ENCODE measurements around the gene SMAD1. TPM values are rescaled to one million over a fixed set of nuclear protein-coding genes. Genes with fewer than 3 reads are reported as not detected.

SMAD1 gene
- total and polyA plus RNA-seq, 5 donors: 2.8 to 12.0 (median 9.4) TPM

DNA sequence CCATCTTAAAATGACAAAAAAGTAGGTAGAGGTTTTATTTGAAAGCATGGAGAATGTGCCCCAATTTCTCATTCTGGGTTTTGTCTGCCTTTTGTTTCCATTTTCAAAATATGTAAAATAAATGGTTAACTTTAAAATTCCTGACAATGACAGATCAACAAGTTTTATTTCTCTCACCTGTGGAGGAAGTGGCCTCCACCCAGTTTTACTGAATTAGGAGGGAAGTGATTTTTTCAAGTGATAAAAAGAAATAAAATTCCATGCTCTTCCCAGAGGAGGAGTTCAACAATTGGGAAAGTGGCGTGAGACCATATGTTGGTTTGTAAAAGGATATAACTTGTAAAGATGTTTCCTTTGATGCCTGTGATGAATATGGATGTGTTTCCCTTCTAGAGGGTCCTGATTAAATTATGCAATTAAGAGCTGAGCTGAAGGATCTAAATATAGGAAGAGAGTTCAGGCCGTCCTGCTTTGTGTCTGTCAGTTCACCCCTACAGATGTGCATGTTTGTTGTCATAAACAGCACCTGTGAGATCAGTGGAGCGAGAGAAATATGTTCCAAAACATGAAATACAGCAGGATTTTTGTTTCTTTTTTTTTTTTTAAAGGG, 19.5 kb downstream of the SMAD1 start:
- H3K9me3 ChIP-seq (ENCODE audit: control insufficient read depth, low read length): no peaks in the 10 kb centered on the region
- WGBS: 58% methylated on average over 3 of the region's 3 CpGs
- no peak overlapping the region for H3K27ac ChIP-seq (ENCODE audit: low read length)
- DNase-seq (no peak), ATAC-seq (no peak)
- no peak overlapping the region for H3K4me3 ChIP-seq (ENCODE audit: low read length)
- no peaks in the 10 kb centered on the region for H3K27me3 ChIP-seq (ENCODE audit: control insufficient read depth, insufficient read depth)
- H3K4me1 ChIP-seq (ENCODE audit: control insufficient read depth, insufficient read depth, low read length): peaks cover 8% of the 10 kb centered on the region
- intact Hi-C loops (cut with DNase I): no loop called here

DNA sequence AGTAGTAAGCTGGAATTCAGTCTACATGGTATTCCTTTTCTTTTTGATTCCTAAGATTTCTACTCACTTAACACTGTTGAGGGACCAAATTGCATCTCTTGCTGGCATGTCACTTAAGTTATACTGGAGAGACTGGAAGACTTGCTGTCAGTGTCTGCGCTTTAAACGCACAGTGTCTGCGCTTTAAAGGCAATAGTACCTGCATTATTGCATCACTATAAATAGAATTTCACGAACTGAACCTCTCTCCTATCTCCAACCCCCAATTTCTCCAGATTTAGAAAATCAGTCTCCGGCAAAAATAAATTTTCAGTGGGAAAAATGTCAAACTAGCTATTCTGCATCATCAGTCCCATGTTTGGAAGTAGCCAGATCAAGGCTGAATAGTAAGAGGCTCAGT, 21.2 kb downstream of the SMAD1 start:
- no peak overlapping the region for H3K27ac ChIP-seq (ENCODE audit: low read length)

DNA sequence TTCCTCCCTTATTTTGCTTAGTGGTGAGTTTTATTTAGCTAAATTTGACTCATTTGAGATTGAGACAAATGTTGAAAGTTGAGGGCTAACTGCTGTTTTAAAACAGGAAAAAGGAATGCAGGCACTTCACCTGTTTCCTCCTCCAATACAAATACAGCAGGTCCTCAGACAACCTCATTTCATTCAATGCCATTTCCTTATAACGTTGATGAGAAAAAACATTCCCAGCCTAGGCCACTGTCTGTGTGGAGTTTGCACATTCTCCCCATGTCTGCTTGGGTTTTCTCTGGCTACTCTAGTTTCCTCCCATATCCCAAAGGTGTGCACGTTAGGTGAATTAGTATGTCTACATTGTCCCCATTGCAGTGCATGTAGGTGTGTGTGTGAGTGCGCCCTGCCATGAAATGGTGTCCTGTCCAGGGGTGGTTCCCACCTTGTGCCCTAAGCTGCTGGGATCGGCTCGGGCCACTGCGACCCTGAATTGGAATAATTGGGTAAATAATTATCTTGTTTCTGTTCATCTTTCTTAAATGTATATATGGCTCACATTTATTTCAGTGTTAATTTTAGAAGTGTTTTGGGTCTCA, 21.9 kb downstream of the SMAD1 start:
- peaks cover 8% of the 10 kb centered on the region for H3K4me1 ChIP-seq (ENCODE audit: control insufficient read depth, insufficient read depth, low read length)
- H3K4me3 ChIP-seq (ENCODE audit: low read length): no peak overlapping the region
- WGBS: 79% methylated on average over 6 of the region's 6 CpGs
- no peaks in the 10 kb centered on the region for H3K27me3 ChIP-seq (ENCODE audit: control insufficient read depth, insufficient read depth)
- no peak for DNase-seq
- no peaks in the 10 kb centered on the region for H3K9me3 ChIP-seq (ENCODE audit: control insufficient read depth, low read length)
- H3K27ac ChIP-seq (ENCODE audit: low read length): no peak overlapping the region
- intact Hi-C loops (cut with DNase I): no loop called here
- no peak for ATAC-seq

More for the DNA sequence above, 21.2 kb downstream of the SMAD1 start:
- intact Hi-C loops (cut with DNase I): no loop called here
- Histone ChIP-seq H3K9me3 (ENCODE audit: control insufficient read depth, low read length) (no peaks in the 10 kb centered on the region), H3K27me3 (ENCODE audit: control insufficient read depth, insufficient read depth) (no peaks in the 10 kb centered on the region), H3K4me3 (ENCODE audit: low read length) (no peak overlapping the region), H3K4me1 (ENCODE audit: control insufficient read depth, insufficient read depth, low read length) (peaks cover 8% of the 10 kb centered on the region)
- ATAC-seq (no peak), DNase-seq (no peak)
- 87% methylated on average over 5 of the region's 5 CpGs for WGBS

DNA sequence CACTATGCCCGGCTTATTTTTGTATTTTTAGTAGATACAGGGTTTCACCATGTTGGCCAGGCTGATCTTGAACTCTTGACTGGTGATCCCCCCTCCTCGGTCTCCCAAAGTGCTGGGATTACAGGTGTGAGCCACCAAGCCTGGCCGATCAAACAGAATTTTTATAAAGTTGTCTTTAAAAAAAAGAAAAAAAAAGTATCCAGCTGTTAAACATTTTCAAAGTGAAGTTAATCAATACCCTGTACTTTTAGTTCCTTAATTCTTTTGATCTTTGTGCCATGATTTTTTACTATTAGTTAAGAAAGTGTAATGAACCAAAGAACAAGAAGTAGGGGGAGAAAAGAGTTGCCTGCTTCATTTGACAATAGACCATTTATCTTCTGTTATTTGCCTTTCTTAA, 24.3 kb downstream of the SMAD1 start:
- no peak for DNase-seq
- H3K27ac ChIP-seq (ENCODE audit: low read length): no peak overlapping the region
- no peak overlapping the region for H3K4me3 ChIP-seq (ENCODE audit: low read length)
- peaks cover 3% of the 10 kb centered on the region for H3K4me1 ChIP-seq (ENCODE audit: control insufficient read depth, insufficient read depth, low read length)
- WGBS: 96% methylated on average over 3 of the region's 3 CpGs
- ATAC-seq: no peak
- H3K9me3 ChIP-seq (ENCODE audit: control insufficient read depth, low read length): no peaks in the 10 kb centered on the region
- H3K27me3 ChIP-seq (ENCODE audit: control insufficient read depth, insufficient read depth): no peaks in the 10 kb centered on the region
- intact Hi-C loops (cut with DNase I): no loop called here

- intact Hi-C loops (cut with DNase I): no loop called here
Measured at GRCh38 chr4:145507636-145508035, 26.0 kb downstream of the SMAD1 start.

DNA sequence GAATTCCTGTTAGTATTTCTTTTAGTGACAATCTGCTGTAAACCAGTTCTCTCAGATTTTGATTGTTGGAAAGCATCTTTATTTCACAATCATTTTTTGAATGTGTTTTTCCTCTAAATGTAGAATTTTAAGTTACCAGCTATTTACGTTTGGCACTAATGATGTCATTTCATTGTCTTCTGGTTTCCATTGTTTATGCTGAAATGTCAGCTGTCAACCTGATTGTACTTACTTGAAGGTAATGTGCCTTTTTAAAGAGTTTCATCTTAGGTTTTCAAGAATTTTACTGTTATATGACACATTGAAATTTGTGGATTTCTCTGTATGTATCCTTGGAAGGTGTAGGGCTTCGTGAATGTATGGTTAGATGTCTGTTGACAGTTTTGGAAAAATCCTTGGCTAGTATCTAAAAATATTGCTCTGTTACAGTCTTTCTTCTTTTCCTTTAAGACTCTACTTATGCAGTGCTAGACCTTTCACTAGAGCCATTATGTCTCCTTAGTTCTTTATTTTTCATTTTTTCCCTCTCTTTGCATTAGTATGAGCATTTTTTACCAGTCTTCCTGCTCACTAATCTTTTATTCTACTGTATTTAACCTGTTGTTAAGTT, 30.4 kb downstream of the SMAD1 start:
- ATAC-seq: no peak
- 79% methylated on average over 2 of the region's 2 CpGs for WGBS
- intact Hi-C loops (cut with DNase I): no loop called here

More at GRCh38 chr4:145507636-145508035, 26.0 kb downstream of the SMAD1 start:
- Histone ChIP-seq H3K9me3 (ENCODE audit: control insufficient read depth, low read length) (no peaks in the 10 kb centered on the region), H3K4me1 (ENCODE audit: control insufficient read depth, insufficient read depth, low read length) (peaks cover 3% of the 10 kb centered on the region), H3K27ac (ENCODE audit: low read length) (no peak overlapping the region), H3K27me3 (ENCODE audit: control insufficient read depth, insufficient read depth) (no peaks in the 10 kb centered on the region), H3K4me3 (ENCODE audit: low read length) (no peak overlapping the region)
- 71% methylated on average over 1 of the region's 1 CpG for WGBS
- ATAC-seq (peak in 1 of 2 donors; percentile 58), DNase-seq (no peak)

DNA sequence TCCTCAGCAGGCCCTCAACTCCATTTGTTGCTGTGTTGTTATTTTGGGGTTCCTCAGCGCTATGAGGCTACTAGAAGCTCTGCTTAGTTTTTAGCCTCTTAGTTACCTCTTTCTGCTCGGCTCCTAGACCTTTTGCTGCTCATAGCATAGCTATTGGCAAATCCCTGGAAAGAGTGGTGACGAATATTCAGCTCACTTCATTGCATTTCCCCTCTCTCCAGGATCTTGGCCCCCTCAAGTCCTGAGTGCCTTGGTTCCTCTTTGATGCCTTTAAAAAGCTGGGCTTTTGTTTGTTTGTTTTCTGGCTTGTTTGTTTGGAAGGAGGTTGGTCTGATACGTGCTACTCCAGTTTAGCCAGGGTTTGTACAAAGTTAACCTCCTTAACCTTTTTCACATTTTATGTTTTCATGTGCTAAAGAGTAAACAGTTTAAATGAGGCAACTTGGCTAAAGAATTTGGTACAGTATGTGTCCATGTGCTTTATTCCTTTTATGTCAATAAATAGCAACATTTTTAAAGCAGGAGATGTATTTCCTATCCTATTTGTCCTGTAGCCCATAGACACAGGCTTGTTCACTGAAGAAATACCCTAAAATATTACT, 31.5 kb downstream of the SMAD1 start:
- intact Hi-C loops (cut with DNase I): no loop called here
- H3K27ac ChIP-seq (ENCODE audit: low read length): no peak overlapping the region
- WGBS: 91% methylated on average over 4 of the region's 4 CpGs
- ATAC-seq (no peak), DNase-seq (no peak)
- H3K27me3 ChIP-seq (ENCODE audit: control insufficient read depth, insufficient read depth): no peaks in the 10 kb centered on the region
- H3K4me1 ChIP-seq (ENCODE audit: control insufficient read depth, insufficient read depth, low read length): peaks cover 2% of the 10 kb centered on the region
- no peak overlapping the region for H3K4me3 ChIP-seq (ENCODE audit: low read length)
- no peaks in the 10 kb centered on the region for H3K9me3 ChIP-seq (ENCODE audit: control insufficient read depth, low read length)

More for the DNA sequence above, 30.4 kb downstream of the SMAD1 start:
- Histone ChIP-seq H3K4me1 (ENCODE audit: control insufficient read depth, insufficient read depth, low read length) (peaks cover 2% of the 10 kb centered on the region), H3K27me3 (ENCODE audit: control insufficient read depth, insufficient read depth) (no peaks in the 10 kb centered on the region), H3K27ac (ENCODE audit: low read length) (no peak overlapping the region), H3K9me3 (ENCODE audit: control insufficient read depth, low read length) (no peaks in the 10 kb centered on the region), H3K4me3 (ENCODE audit: low read length) (no peak overlapping the region)
- DNase-seq: no peak

DNA sequence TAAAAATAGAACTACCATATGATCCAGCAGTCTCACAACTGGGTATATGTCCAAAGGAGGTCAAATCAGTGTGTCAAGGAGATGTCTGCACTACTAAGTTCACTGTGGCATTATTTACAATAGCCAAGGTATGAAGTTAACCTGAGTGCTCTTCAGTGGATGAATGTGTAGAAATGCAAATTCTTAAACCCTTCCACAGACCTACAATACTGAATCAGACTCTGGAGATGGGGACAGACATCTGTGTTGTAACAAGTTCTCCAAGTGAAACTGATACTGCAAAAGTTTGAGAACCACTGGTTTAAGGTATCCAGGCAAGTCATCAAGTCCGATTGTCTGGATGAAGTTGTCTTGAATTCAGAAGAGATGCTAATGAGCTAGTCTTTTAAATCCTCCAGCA, 38.5 kb downstream of the SMAD1 start:
- no peak for ATAC-seq
- intact Hi-C loops (cut with DNase I): no loop called here
- no peak for DNase-seq

GRCh38 chr4:145521282-145521681, 39.6 kb downstream of the SMAD1 start:
- no peak overlapping the region for H3K4me3 ChIP-seq (ENCODE audit: low read length)
- WGBS: 96% methylated on average over 2 of the region's 2 CpGs
- DNase-seq (no peak), ATAC-seq (no peak)
- H3K9me3 ChIP-seq (ENCODE audit: control insufficient read depth, low read length): no peaks in the 10 kb centered on the region
- H3K27me3 ChIP-seq (ENCODE audit: control insufficient read depth, insufficient read depth): no peaks in the 10 kb centered on the region
- no peak overlapping the region for H3K27ac ChIP-seq (ENCODE audit: low read length)
- intact Hi-C loops (cut with DNase I): no loop called here
- no peaks in the 10 kb centered on the region for H3K4me1 ChIP-seq (ENCODE audit: control insufficient read depth, insufficient read depth, low read length)

More for the DNA sequence above, 38.5 kb downstream of the SMAD1 start:
- Histone ChIP-seq H3K4me1 (ENCODE audit: control insufficient read depth, insufficient read depth, low read length) (no peaks in the 10 kb centered on the region), H3K9me3 (ENCODE audit: control insufficient read depth, low read length) (no peaks in the 10 kb centered on the region), H3K27me3 (ENCODE audit: control insufficient read depth, insufficient read depth) (no peaks in the 10 kb centered on the region), H3K27ac (ENCODE audit: low read length) (no peak overlapping the region), H3K4me3 (ENCODE audit: low read length) (no peak overlapping the region)
- 93% methylated on average over 1 of the region's 1 CpG for WGBS

- 95% methylated on average over 2 of the region's 2 CpGs for WGBS
- intact Hi-C loops (cut with DNase I): no loop called here
- DNase-seq: no peak
- H3K27ac ChIP-seq (ENCODE audit: low read length): no peak overlapping the region
- H3K27me3 ChIP-seq (ENCODE audit: control insufficient read depth, insufficient read depth): no peaks in the 10 kb centered on the region
- no peak overlapping the region for H3K4me3 ChIP-seq (ENCODE audit: low read length)
- no peaks in the 10 kb centered on the region for H3K4me1 ChIP-seq (ENCODE audit: control insufficient read depth, insufficient read depth, low read length)
- no peak for ATAC-seq
- no peaks in the 10 kb centered on the region for H3K9me3 ChIP-seq (ENCODE audit: control insufficient read depth, low read length)
Measured at GRCh38 chr4:145523117-145523516, 41.5 kb downstream of the SMAD1 start.

GRCh38 chr4:145524552-145524951, 42.9 kb downstream of the SMAD1 start:
- Histone ChIP-seq H3K27me3 (ENCODE audit: control insufficient read depth, insufficient read depth) (no peaks in the 10 kb centered on the region), H3K27ac (ENCODE audit: low read length) (no peak overlapping the region), H3K9me3 (ENCODE audit: control insufficient read depth, low read length) (no peaks in the 10 kb centered on the region), H3K4me3 (ENCODE audit: low read length) (no peak overlapping the region), H3K4me1 (ENCODE audit: control insufficient read depth, insufficient read depth, low read length) (no peaks in the 10 kb centered on the region)
- WGBS: 45% methylated on average over 2 of the region's 2 CpGs
- intact Hi-C loops (cut with DNase I): no loop called here
- ATAC-seq (no peak), DNase-seq (no peak)
